Activated naive CD4-positive, alpha-beta T cell treated with anti-CD3 and anti-CD28 coated beads, Interleukin-2, amount 10 ng/mL, durations not matched to agents 7 days and 5 days (primary cell): Measurements from ENCODE around the gene RPSA.
A peak's percentile ranks its signal among the peaks of the same experiment; 100 is the strongest.
"Not testable (repeated sequence)": the region's sequence is repeated elsewhere in the genome, so short reads cannot be mapped to it uniquely, and the experiment has no call there.

Experiments used
- CTCF ChIA-PET: fragments of 350-600 bp; sonication (Branson Sonifier 250); formaldehyde crosslinking; loops from one replicate; lab custom pipeline; 2021; ENCODE audit warnings: antibody characterized with exemption; lab: Charles Lee
- DNase-seq: peaks from one replicate; pipeline ENCODE4 v3.0.0-alpha.2; 2020
- H3K27ac Mint-ChIP-seq: one replicate; pipeline ENCODE4 v1.8.0; 2021; ENCODE audit warnings: mild to moderate bottlenecking, moderate library complexity, mixed read lengths
- H3K27me3 Mint-ChIP-seq: one replicate; pipeline ENCODE4 v1.8.0; 2021; ENCODE audit warnings: mild to moderate bottlenecking, mixed read lengths
- H3K36me3 Mint-ChIP-seq: one replicate; pipeline ENCODE4 v1.8.0; 2021; ENCODE audit warnings: mixed read lengths
- H3K4me1 Mint-ChIP-seq: one replicate; pipeline ENCODE4 v1.8.0; 2021; ENCODE audit warnings: mixed read lengths
- H3K4me3 Mint-ChIP-seq: one replicate; pipeline ENCODE4 v1.8.0; 2021; ENCODE audit warnings: mild to moderate bottlenecking, moderate library complexity, mixed read lengths
- H3K9me3 Mint-ChIP-seq: one replicate; pipeline ENCODE4 v1.8.0; 2021; ENCODE audit warnings: mixed read lengths

RPSA gene

DNA sequence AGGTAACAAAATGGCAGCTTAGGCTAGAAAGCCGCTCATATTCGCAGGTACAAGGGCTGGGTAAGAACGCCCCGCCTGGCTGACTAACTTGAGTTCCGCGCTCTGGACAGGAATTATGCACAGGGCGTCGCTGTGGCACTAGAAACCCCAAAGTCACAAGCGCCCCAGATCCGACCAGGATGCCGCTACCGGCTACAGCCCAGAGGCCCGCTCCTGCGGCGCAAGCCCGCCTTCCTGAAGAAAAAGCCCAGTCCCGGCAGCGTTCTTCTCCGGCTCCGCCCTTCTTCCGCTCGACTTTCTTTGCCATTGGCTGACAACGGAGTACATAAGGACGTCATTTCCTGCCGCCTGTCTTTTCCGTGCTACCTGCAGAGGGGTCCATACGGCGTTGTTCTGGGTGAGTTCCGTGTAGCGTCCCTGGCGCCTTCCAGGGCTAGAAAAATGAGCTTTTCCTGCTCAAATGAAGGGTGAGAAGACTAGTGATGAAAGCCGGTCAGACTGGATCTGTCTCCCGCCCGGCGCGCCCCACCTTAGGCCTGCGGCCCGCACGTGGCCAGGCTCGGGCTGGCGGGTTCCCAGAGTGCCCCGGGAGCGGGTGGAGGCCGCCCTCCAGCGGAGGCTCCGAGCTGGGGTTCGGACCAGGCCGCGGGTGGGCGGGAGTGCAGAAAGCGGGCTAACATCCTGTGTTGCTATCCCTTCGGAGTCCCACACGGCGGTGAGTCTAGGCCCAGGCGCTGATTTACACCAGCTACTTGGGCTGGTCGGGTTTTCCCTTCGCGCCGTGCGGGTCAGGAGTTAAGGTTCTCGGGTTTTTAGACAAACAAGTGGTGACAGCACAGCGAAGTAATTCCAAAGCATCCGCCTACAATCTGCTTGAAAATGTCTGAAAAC, at the start of gene RPSA:
Gene RPSA, plus strand, starts transcription at position 353 of the 891 bp plus-strand sequence. CDS start 934 bp downstream, outside the sequence.
- Mint-ChIP-seq H3K27ac (peak within 1 kb of the TSS; percentile 95), H3K4me1 (peaks cover 53% of the 10 kb centered on the region), H3K9me3 (no peaks in the 10 kb centered on the region), H3K4me3 (peak within 1 kb of the TSS; percentile 85), H3K36me3 (peaks cover 43% of the 10 kb centered on the region), H3K27me3 (no peaks in the 10 kb centered on the region)
- CTCF ChIA-PET, result interaction anchor here (1.0 to 3.0 kb wide), 10 partner anchors 11 to 213 kb away, joined by 3 to 10 read pairs (median 4); no protein-coding TSS in a partner anchor
- peak; percentile 98 for DNase-seq

DNA sequence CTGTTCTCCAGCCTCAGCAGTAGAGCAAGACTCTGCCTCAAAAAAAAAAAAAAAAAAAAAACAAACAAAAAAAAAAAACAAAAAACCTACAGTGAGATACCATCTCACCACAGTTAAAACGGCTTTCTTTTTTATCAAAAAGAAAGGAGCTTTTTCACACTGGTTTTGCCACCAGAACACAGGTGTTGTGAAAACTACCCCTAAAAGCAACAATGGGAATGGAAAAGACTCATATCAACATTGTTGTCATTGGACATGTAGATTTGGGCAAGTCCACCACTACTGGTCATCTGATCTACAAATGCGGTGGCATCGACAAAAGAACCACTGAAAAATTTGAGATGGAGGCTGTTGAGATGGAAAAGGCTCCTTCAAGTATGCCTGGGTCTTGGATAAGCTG, 48.2 kb upstream of the RPSA start:
- Mint-ChIP-seq H3K27ac (peak overlapping the region; percentile 11), H3K4me1 (peaks cover 59% of the 10 kb centered on the region), H3K9me3 (peaks cover 3% of the 10 kb centered on the region), H3K27me3 (peaks cover 14% of the 10 kb centered on the region), H3K4me3 (no peak overlapping the region), H3K36me3 (peaks cover 7% of the 10 kb centered on the region)
- no peak for DNase-seq
- CTCF ChIA-PET, result interaction anchor here (1.9 kb wide), 1 partner anchor 11 kb away, joined by 4 read pairs; no protein-coding TSS in a partner anchor

DNA sequence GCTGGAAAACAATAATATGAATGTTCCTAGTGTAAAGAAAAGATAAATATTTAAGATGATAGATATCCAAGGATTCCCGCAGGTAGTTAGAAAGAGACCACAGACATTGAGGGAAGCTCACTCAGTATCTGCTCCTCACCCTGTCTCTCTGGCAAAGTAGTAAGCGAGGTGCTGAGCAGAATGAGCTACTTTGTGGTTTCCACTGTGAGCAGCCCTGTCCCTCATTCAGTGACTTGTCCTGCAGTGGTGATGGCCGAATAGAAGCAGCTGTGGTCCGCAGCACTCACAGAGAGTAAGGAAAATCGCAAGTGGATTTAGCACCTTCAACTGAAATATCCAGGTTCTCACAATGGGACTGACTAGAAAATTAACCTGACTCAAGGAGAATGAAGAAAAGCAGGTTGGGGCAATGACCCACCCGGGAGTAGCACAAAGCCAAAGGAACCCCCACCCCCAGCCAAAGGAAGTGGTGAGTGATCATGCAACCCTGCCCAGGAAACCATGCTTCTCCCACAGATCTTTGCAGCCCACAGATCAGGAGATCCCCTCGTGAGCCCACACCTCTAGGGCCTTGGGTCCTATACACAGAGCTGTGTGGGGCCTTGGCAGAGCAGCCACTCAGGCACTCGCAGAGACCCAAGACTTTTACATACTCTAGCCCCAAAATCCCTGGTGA, 45.1 kb upstream of the RPSA start:
- DNase-seq, result peak; percentile 74
- Mint-ChIP-seq H3K27me3 (peaks cover 31% of the 10 kb centered on the region), H3K9me3 (peaks cover 7% of the 10 kb centered on the region), H3K36me3 (peaks cover 14% of the 10 kb centered on the region), H3K4me1 (peaks cover 64% of the 10 kb centered on the region), H3K4me3 (peak overlapping the region; percentile 42), H3K27ac (peak overlapping the region; percentile 86)
- CTCF ChIA-PET, result interaction anchor here (1.3 to 2.0 kb wide), 5 partner anchors 12 to 69 kb away, joined by 3 to 11 read pairs (median 4); no protein-coding TSS in a partner anchor

DNA sequence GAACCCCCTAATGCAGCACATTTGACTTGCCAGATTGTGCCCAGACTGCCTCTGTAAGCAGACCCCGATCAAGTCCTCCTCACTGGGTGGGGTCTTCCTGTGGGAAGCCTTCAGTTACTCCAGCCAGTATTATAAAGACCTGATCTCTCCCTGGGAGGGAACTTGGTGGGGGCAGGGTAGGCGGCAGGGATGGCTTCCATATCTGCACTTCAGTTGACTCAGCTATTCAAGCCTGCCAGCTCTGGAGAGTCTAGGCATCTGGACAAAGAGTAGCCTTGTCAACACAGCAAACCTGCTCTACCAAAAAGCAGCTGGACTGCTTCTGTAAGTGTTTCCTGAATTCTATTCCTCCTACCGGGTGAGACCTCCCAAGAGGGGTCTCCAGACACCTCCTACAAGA, 44.3 kb upstream of the RPSA start:
- H3K9me3 Mint-ChIP-seq, result peaks cover 7% of the 10 kb centered on the region
- peaks cover 60% of the 10 kb centered on the region for H3K4me1 Mint-ChIP-seq
- H3K27me3 Mint-ChIP-seq, result peaks cover 27% of the 10 kb centered on the region
- DNase-seq, result no peak
- H3K27ac Mint-ChIP-seq, result peak overlapping the region; percentile 86
- H3K36me3 Mint-ChIP-seq, result peaks cover 14% of the 10 kb centered on the region
- CTCF ChIA-PET, result interaction anchor here (0.8 to 2.0 kb wide), 6 partner anchors 13 to 74 kb away, joined by 3 to 11 read pairs (median 4); no protein-coding TSS in a partner anchor
- H3K4me3 Mint-ChIP-seq, result no peak overlapping the region

DNA sequence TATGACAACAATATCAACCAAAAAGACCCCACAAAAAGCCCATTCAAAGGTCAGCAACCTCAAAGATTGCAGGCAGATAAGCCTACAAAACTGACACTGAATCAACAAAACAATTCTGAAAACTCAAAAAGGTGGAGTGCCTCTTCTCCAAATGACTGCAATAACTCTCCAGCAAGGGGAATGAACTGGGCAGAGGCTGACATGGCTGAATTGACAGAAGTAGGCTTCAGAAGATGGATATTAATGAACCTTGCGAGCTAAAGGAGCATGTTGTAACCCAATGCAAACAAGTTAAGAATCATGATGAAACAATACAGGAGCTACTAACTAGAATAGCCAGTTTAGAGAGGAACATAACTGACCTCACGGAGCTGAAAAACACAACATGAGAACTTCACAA, 43.7 kb upstream of the RPSA start:
- Mint-ChIP-seq H3K36me3 (peaks cover 14% of the 10 kb centered on the region), H3K9me3 (peaks cover 8% of the 10 kb centered on the region), H3K4me3 (no peak overlapping the region), H3K4me1 (peaks cover 54% of the 10 kb centered on the region), H3K27ac (peak overlapping the region; percentile 12), H3K27me3 (peaks cover 27% of the 10 kb centered on the region)
- CTCF ChIA-PET, result interaction anchor here (0.8 to 2.0 kb wide), 4 partner anchors 16 to 74 kb away, joined by 3 to 11 read pairs (median 6); no protein-coding TSS in a partner anchor
- DNase-seq, result no peak

DNA sequence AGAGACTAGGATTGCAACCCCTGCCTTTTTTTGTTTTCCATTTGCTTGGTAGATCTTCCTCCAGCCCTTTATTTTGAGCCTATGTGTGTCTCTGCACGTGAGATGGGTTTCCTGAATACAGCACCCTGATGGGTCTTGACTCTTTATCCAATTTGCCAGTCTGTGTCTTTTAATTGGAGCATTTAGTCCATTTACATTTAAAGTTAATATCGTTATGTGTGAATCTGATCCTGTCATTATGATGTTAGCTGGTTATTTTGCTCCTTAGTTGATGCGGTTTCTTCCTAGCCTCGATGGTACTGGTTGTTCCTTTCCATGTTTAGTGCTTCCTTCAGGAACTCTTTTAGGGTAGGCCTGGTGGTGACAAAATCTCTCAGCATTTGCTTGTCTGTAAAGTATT, 36.1 kb upstream of the RPSA start:
- H3K27me3 Mint-ChIP-seq, result peaks cover 35% of the 10 kb centered on the region
- H3K36me3 Mint-ChIP-seq, CTCF ChIA-PET, H3K4me3 Mint-ChIP-seq, H3K9me3 Mint-ChIP-seq, H3K27ac Mint-ChIP-seq, DNase-seq, H3K4me1 Mint-ChIP-seq: not testable (repeated sequence)

DNA sequence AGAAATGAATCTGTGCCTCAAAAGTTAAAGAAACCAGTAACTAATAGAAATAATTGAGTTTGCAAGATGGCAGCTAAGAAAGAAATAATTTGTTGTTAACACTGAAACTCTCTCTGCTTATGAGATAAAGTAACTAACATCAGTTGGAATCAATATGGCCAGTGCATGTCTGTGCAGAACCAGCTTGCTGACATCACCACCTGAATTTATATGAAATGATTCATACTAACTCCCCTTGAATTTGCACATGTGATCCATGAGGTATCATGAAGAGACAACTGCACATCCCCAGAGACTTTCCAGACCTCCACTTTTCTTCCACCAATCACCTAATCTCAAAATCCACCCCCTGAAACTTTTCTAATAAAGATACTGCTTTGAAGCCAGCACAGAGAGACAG, 33.7 kb upstream of the RPSA start:
- H3K36me3 Mint-ChIP-seq, result peaks cover 5% of the 10 kb centered on the region
- CTCF ChIA-PET, result interaction anchor here (1.2 to 1.4 kb wide), 2 partner anchors 80 to 85 kb away, joined by 6 to 9 read pairs; no protein-coding TSS in a partner anchor

DNA sequence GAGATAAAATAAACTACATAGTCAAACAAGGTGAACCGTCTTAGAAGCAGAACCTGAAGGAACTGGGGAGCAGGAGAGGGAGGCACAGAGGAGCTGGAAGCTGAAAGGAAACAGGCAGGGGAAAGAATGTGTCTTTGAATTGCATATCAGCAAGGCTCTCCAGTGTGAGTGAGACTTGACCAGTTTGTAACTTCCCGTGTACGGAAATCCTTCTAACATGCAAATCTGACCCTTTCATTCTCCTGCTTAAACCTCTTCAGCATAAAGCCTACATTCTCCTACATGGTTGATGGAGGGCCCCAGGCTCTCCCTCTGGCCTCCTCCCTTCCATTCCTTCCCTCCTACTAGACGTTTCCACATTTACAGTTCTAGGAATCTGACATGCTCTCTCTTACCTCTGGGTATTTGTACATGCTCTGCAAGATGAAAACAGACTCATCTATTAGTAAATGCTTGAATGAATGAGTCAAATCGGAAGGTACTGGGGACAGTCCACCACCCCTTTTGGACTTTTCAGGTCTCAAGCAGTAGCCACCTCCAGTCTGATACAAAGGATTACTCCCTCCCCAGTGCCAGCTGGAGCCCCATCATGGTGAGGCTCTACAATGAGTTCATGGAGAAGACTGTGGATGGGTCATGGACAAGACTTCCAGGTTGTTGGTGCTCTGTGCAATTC, 29.4 kb upstream of the RPSA start:
- Mint-ChIP-seq H3K4me3 (no peak overlapping the region), H3K36me3 (peaks cover 3% of the 10 kb centered on the region), H3K4me1 (peaks cover 3% of the 10 kb centered on the region), H3K27me3 (peaks cover 10% of the 10 kb centered on the region), H3K27ac (no peak overlapping the region), H3K9me3 (no peaks in the 10 kb centered on the region)
- DNase-seq, result no peak
- CTCF ChIA-PET, result interaction anchor here (0.7 to 6.1 kb wide), 8 partner anchors 9 to 249 kb away, joined by 3 to 138 read pairs (median 4); partner anchors contain the start of gene XIRP1

More for the DNA sequence above, 33.7 kb upstream of the RPSA start:
- no peak overlapping the region for H3K27ac Mint-ChIP-seq
- H3K4me3 Mint-ChIP-seq, result no peak overlapping the region
- H3K4me1 Mint-ChIP-seq, result no peaks in the 10 kb centered on the region
- H3K27me3 Mint-ChIP-seq, result peaks cover 28% of the 10 kb centered on the region
- no peak for DNase-seq
- peaks cover 4% of the 10 kb centered on the region for H3K9me3 Mint-ChIP-seq

DNA sequence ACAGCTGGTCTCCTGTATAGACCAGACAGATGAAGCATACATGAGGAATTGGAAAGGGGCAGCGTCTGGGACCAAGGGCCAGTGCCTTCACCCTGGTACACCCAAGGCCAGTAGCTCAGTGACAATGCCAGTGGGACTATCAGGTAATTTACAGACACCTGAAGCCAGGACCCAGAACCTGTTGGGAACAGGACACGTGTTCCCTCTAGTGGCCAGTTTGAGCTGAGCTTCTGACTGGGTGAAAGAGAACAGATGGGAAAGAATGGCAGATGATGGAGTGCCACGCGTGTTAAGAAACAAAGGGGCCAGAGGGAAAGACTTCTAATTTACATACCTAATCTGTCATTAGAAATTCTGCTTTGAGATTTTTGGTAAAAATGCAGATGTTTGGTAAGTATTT, 28.4 kb upstream of the RPSA start:
- H3K9me3 Mint-ChIP-seq, result no peaks in the 10 kb centered on the region
- H3K4me3 Mint-ChIP-seq, result no peak overlapping the region
- H3K27ac Mint-ChIP-seq, result no peak overlapping the region
- CTCF ChIA-PET, result interaction anchor here (0.6 to 6.1 kb wide), 17 partner anchors 8 to 250 kb away, joined by 3 to 138 read pairs (median 4); partner anchors contain the start of genes RPSA and XIRP1
- H3K4me1 Mint-ChIP-seq, result peaks cover 11% of the 10 kb centered on the region
- DNase-seq, result peak; percentile 78
- peaks cover under 1% of the 10 kb centered on the region for H3K36me3 Mint-ChIP-seq
- H3K27me3 Mint-ChIP-seq, result peaks cover 5% of the 10 kb centered on the region

DNA sequence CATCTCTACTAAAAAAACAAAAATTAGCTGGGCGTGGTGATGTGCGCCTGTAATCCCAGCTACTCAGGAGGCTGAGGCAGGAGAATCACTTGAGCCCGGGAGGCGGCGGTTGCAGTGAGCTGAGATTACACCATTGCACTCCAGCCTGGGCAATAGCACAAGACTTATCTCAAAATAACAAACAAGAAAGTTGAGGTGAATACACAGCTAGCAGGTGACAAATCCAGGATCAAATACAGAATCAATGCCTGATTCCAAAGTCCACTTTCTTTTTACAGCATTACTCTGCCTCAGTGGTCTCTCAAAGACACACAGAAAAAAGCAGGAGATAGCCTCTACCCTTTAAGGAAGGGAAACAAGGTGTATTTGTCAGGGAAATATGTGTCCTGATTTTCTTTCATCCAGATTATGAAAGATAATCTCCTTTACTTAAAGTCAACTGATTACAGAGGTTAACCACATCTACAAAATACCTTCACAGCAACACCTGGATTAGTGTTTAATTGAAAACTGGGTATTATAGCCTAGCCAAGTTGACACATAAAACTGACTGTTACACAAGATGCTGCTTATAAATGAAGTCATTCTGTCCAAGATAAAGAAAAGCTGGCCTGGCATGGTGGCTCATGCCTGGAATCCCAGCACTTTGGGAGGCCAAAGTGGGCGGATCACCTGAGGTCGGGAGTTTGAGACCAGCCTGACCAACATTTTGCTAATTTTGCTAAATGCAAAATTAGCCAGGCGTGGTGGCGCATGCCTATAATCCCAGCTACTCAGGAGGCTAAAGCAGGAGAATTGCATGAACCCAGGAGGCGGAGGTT, 27.4 kb upstream of the RPSA start:
- peaks cover 11% of the 10 kb centered on the region for H3K4me1 Mint-ChIP-seq
- no peak for DNase-seq
- CTCF ChIA-PET, result interaction anchor here (1.1 to 6.1 kb wide), 7 partner anchors 10 to 88 kb away, joined by 3 to 138 read pairs (median 3); partner anchors contain the start of gene RPSA
- H3K4me3 Mint-ChIP-seq, result no peak overlapping the region
- peaks cover 5% of the 10 kb centered on the region for H3K36me3 Mint-ChIP-seq
- H3K27me3 Mint-ChIP-seq, result no peaks in the 10 kb centered on the region
- H3K9me3 Mint-ChIP-seq, result no peaks in the 10 kb centered on the region
- no peak overlapping the region for H3K27ac Mint-ChIP-seq

DNA sequence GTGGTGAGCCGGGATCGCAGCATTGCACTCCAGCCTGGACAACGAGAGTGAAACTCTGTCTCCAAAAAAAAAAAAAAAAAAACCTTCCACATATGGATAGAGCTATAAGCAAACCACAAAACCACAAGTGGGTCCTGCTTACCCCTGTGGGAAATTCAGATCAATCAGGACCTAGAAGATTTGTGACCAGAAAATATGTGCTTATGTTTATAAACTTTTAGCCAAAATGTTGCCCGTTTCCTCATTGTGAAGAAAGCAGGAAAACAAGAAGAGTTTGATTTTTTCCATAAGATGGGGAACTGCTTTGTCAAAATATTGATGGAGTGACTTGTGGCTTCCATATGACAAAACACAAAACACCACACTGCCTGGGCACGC, 26.8 kb upstream of the RPSA start:
- Mint-ChIP-seq H3K36me3 (peaks cover 5% of the 10 kb centered on the region), H3K27ac (no peak overlapping the region), H3K4me1 (peaks cover 14% of the 10 kb centered on the region), H3K4me3 (no peak overlapping the region), H3K27me3 (no peaks in the 10 kb centered on the region), H3K9me3 (no peaks in the 10 kb centered on the region)
- no peak for DNase-seq
- CTCF ChIA-PET, result interaction anchor here (1.2 to 6.1 kb wide), 3 partner anchors 18 to 88 kb away, joined by 3 to 138 read pairs (median 11); no protein-coding TSS in a partner anchor

DNA sequence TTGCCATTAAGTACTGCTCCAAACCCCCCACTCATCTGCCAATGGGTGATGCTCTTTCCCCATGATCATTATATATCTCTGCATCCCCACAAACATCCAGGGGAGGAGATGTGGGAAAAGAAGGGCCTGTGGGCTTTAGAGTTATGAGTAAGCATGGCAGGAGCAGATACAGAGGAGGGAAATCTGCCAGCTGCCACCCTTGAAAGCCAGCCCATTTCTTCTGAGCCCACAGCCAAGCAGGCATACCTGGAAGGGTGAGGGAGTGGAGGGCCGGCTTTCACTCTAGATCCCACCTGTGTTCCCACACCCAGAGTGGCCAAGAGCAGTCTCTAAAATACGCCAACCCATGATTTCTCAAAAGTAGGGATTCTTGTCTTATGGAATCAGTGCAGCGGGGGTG, 25.1 kb upstream of the RPSA start:
- CTCF ChIA-PET, result interaction anchor here (1.1 to 1.7 kb wide), 2 partner anchors 26 to 90 kb away, joined by 3 read pairs; partner anchors contain the start of gene RPSA
- Mint-ChIP-seq H3K27ac (no peak overlapping the region), H3K9me3 (no peaks in the 10 kb centered on the region), H3K27me3 (no peaks in the 10 kb centered on the region), H3K4me1 (peaks cover 26% of the 10 kb centered on the region), H3K36me3 (peaks cover 14% of the 10 kb centered on the region), H3K4me3 (no peak overlapping the region)
- DNase-seq, result no peak
